GM23248 (cell line): ENCODE results near the gene PUS1.

Experiments used
- EZH2 ChIP-seq: fragments of 200-600 bp; sonication (generic); IDR thresholded peaks from 2 replicates; pipeline ENCODE4 v1.6.1; 2018; ENCODE audit warnings: antibody characterized with exemption, mild to moderate bottlenecking; ENCODE audit not compliant: insufficient read depth, poor library complexity, severe bottlenecking
- EZH2phosphoT487 ChIP-seq: fragments of 200-600 bp; sonication (generic); IDR thresholded peaks from 2 replicates; pipeline ENCODE4 v1.6.1; 2018; ENCODE audit warnings: antibody characterized with exemption, moderate library complexity, mild to moderate bottlenecking, low read depth; ENCODE audit not compliant: insufficient read depth

DNA sequence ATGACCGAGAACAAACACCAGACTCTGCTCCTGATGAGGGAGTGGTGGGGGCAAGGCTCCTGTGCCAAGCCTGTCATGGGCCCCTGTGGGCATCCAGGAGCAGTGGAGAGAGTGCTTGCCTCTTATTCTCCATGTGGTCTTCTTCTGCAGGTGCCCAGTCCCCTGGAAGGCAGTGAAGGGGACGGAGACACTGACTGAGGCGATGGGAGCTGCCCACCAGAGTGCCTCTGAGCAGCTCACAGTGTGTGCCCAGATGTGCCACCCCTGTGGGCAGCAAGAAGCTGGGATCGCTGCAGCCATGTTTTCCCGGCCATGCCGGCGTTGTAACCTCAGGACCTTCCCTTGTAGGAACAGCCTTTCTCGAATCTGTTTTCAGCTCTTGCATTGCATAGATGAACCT lies 14.3 kb downstream of the PUS1 start:
- TF ChIP-seq EZH2 (no peak), EZH2phosphoT487 (no peak)
